ENCODE results near the gene BMPER. TPM values are rescaled to one million over a fixed set of nuclear protein-coding genes. Genes with fewer than 3 reads are reported as not detected.

BMPER gene
- polyA plus RNA-seq, 1 of the 3 experiments (the other 2 are of a cell fraction), result 20.0 TPM

DNA sequence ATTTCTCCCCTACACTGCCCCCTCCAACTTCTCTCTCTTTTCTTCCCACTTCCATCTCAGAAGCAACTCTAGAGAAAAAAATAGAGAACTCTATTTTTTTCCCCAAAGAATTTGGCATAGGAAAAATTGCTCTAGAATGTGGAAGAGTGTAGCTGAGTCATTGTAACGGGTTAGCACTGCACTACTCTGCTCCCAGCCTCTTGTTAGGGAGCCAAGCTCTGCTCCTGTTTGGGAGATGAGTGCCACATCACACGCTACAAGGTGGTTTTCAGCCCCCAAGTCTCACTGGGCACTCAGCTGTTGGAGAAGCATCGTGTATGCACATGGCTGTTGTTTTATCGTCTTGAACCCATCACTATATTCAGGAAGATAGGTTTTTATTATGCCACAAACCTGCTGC is 136.4 kb downstream of the BMPER start:
- 30% methylated on average over 4 of the region's 4 CpGs for WGBS (ENCODE audit: low lambda C conversion rate)
- Histone ChIP-seq H3K9me3 (no peaks in the 10 kb centered on the region), H3K9me2 (no peaks in the 10 kb centered on the region), H3K79me2 (ENCODE audit: insufficient read depth) (no peaks in the 10 kb centered on the region), H3K27ac (ENCODE audit: low read depth in 2 of 2, low read length in 1 of 2) (peak overlapping the region in 1 of 2 experiments; percentile 45; a peak in 2 of 4 replicates), H3K4me3 (ENCODE audit: low read depth in 2 of 2, low read length in 1 of 2) (no peak overlapping the region), H3K4me1 (ENCODE audit: control insufficient read depth in 1 of 2, insufficient read depth in 2 of 2, low read depth in 1 of 2, low read length in 1 of 2) (peaks cover 0 to 30% of the 10 kb centered on the region in 2 experiments; a peak in 2 of 4 replicates), H3K36me3 (replicated peaks in 1 of 2; ENCODE audit: control insufficient read depth in 1 of 2, insufficient read depth in 2 of 2, low read length in 1 of 2) (no peaks in the 10 kb centered on the region), H2AFZ (ENCODE audit: low read depth) (peak overlapping the region; percentile 0; the same call in 1 of the 2 replicates), H3K9ac (peak overlapping the region; percentile 10; the same call in 1 of the 2 replicates), H4K20me1 (ENCODE audit: insufficient read depth) (no peaks in the 10 kb centered on the region), H3F3A (replicated peaks; ENCODE audit: insufficient read depth) (peaks cover 9% of the 10 kb centered on the region), H3K4me2 (peak overlapping the region; percentile 55; the same call in 1 of the 2 replicates), H3K27me3 (ENCODE audit: insufficient read depth) (no peaks in the 10 kb centered on the region)
- no peak for DNase-seq
- CTCF ChIA-PET, result interaction anchor here (0.8 to 1.6 kb wide), 2 partner anchors 30 to 93 kb away, joined by 3 read pairs; no protein-coding TSS in a partner anchor
- peak; percentile 58 for TF ChIP-seq JUND (IDR thresholded peaks at IDR 0.05)
- peak; percentile 32; the same call in 1 of the 2 replicates for TF ChIP-seq NFIC (IDR thresholded peaks at IDR 0.05; ENCODE audit: borderline replicate concordance)
- TF ChIP-seq, protein P1, sequence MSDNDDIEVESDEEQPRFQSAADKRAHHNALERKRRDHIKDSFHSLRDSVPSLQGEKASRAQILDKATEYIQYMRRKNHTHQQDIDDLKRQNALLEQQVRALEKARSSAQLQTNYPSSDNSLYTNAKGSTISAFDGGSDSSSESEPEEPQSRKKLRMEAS (IDR thresholded peaks at IDR 0.05; ENCODE audit: low read depth), result peak; percentile 10; the same call in 1 of the 2 replicates
- peak in 1 of 2 experiments; percentile 44; a peak in 2 of 4 replicates for TF ChIP-seq EP300 (IDR thresholded peaks at IDR 0.05; ENCODE audit: borderline replicate concordance in 1 of 2, low read depth in 1 of 2, low read length in 1 of 2)
- TF ChIP-seq NRF1 (IDR thresholded peaks at IDR 0.05; ENCODE audit: low read depth, low read length), result no peak
- peak; percentile 73 for TF ChIP-seq FOSL2 (IDR thresholded peaks at IDR 0.05; ENCODE audit: borderline replicate concordance, low read depth)
- TF ChIP-seq SMC3 (IDR thresholded peaks at IDR 0.05; ENCODE audit: low read depth, low read length), result no peak; the same call in 1 of the 2 replicates
- peak; percentile 34; the same call in 1 of the 2 replicates for TF ChIP-seq TEAD4 (IDR thresholded peaks at IDR 0.05; ENCODE audit: borderline replicate concordance, insufficient read depth)
- TF ChIP-seq, protein P2, sequence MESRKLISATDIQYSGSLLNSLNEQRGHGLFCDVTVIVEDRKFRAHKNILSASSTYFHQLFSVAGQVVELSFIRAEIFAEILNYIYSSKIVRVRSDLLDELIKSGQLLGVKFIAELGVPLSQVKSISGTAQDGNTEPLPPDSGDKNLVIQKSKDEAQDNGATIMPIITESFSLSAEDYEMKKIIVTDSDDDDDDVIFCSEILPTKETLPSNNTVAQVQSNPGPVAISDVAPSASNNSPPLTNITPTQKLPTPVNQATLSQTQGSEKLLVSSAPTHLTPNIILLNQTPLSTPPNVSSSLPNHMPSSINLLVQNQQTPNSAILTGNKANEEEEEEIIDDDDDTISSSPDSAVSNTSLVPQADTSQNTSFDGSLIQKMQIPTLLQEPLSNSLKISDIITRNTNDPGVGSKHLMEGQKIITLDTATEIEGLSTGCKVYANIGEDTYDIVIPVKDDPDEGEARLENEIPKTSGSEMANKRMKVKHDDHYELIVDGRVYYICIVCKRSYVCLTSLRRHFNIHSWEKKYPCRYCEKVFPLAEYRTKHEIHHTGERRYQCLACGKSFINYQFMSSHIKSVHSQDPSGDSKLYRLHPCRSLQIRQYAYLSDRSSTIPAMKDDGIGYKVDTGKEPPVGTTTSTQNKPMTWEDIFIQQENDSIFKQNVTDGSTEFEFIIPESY (IDR thresholded peaks at IDR 0.05; ENCODE audit: borderline replicate concordance, low read depth), result no peak
- TF ChIP-seq ELF1 (IDR thresholded peaks at IDR 0.05), result no peak
- no peak for TF ChIP-seq YY1 (IDR thresholded peaks at IDR 0.05; ENCODE audit: low read depth)
- no peak for TF ChIP-seq SIN3A (IDR thresholded peaks at IDR 0.05; ENCODE audit: borderline replicate concordance, low read depth, low read length)
- TF ChIP-seq, protein P3, sequence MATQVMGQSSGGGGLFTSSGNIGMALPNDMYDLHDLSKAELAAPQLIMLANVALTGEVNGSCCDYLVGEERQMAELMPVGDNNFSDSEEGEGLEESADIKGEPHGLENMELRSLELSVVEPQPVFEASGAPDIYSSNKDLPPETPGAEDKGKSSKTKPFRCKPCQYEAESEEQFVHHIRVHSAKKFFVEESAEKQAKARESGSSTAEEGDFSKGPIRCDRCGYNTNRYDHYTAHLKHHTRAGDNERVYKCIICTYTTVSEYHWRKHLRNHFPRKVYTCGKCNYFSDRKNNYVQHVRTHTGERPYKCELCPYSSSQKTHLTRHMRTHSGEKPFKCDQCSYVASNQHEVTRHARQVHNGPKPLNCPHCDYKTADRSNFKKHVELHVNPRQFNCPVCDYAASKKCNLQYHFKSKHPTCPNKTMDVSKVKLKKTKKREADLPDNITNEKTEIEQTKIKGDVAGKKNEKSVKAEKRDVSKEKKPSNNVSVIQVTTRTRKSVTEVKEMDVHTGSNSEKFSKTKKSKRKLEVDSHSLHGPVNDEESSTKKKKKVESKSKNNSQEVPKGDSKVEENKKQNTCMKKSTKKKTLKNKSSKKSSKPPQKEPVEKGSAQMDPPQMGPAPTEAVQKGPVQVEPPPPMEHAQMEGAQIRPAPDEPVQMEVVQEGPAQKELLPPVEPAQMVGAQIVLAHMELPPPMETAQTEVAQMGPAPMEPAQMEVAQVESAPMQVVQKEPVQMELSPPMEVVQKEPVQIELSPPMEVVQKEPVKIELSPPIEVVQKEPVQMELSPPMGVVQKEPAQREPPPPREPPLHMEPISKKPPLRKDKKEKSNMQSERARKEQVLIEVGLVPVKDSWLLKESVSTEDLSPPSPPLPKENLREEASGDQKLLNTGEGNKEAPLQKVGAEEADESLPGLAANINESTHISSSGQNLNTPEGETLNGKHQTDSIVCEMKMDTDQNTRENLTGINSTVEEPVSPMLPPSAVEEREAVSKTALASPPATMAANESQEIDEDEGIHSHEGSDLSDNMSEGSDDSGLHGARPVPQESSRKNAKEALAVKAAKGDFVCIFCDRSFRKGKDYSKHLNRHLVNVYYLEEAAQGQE (IDR thresholded peaks at IDR 0.05; ENCODE audit: low read depth, low read length), result no peak
- POLR2A ChIA-PET, result no interaction called here
